Mesendoderm (in vitro differentiated cells): Measurements from ENCODE around the gene PDCD1LG2.
A peak's percentile ranks its signal among the peaks of the same experiment; 100 is the strongest.

Source experiments
- DNase-seq: peaks from one replicate; pipeline ENCODE4 v3.0.0; 2013
- H2AK5ac ChIP-seq: 2 replicates; pipeline ENCODE4 v1.6.1; 2013; ENCODE audit warnings: low read length, inconsistent platforms
- H2BK120ac ChIP-seq: 2 replicates; pipeline ENCODE4 v1.6.1; 2013; ENCODE audit warnings: low read depth, mild to moderate bottlenecking, low read length, moderate library complexity, mixed read lengths
- H2BK15ac ChIP-seq: replicated peaks from 2 replicates; pipeline ENCODE4 v1.6.1; 2013; ENCODE audit warnings: low read depth, mild to moderate bottlenecking, moderate library complexity
- H2BK5ac ChIP-seq: 2 replicates; pipeline ENCODE4 v1.6.1; 2013; ENCODE audit warnings: low read length, inconsistent platforms
- H3K18ac ChIP-seq: 2 replicates; pipeline ENCODE4 v1.6.1; 2013; ENCODE audit warnings: mild to moderate bottlenecking, low read length, mixed read lengths
- H3K23ac ChIP-seq: one replicate; pipeline ENCODE4 v1.6.1; 2013; ENCODE audit warnings: low read length
- H3K27ac ChIP-seq: 2 replicates; pipeline ENCODE4 v1.5.1; 2013; ENCODE audit warnings: low read depth, mild to moderate bottlenecking, inconsistent platforms, low read length, moderate library complexity
- H3K27me3 ChIP-seq: 2 replicates; pipeline ENCODE4 v1.6.1; 2013; ENCODE audit warnings: low read length, control low read depth, mild to moderate bottlenecking, inconsistent platforms; ENCODE audit not compliant: insufficient read depth, poor library complexity
- H3K36me3 ChIP-seq: 2 replicates; pipeline ENCODE4 v1.6.1; 2013; ENCODE audit warnings: low read length, inconsistent platforms; ENCODE audit not compliant: control insufficient read depth, insufficient read depth
- H3K4ac ChIP-seq: one replicate; pipeline ENCODE4 v1.6.1; 2013; ENCODE audit warnings: low read depth, mild to moderate bottlenecking, low read length, moderate library complexity
- H3K4me1 ChIP-seq: 2 replicates; pipeline ENCODE4 v1.6.1; 2013; ENCODE audit warnings: low read depth, low read length, inconsistent platforms; ENCODE audit not compliant: control insufficient read depth
- H3K4me2 ChIP-seq: 2 replicates; pipeline ENCODE4 v1.6.1; 2013; ENCODE audit warnings: low read length
- H3K4me3 ChIP-seq: 2 replicates; pipeline ENCODE4 v1.5.1; 2013; ENCODE audit warnings: mild to moderate bottlenecking, low read length
- H3K56ac ChIP-seq: one replicate; pipeline ENCODE4 v1.6.1; 2013; ENCODE audit warnings: low read length
- H3K79me1 ChIP-seq: 2 replicates; pipeline ENCODE4 v1.6.1; 2013; ENCODE audit warnings: low read length, inconsistent platforms
- H3K79me2 ChIP-seq: 2 replicates; pipeline ENCODE4 v1.6.1; 2013; ENCODE audit warnings: mild to moderate bottlenecking, low read length; ENCODE audit not compliant: control insufficient read depth, insufficient read depth
- H3K9ac ChIP-seq: 2 replicates; pipeline ENCODE4 v1.6.1; 2013; ENCODE audit warnings: low read length, inconsistent platforms
- H4K5ac ChIP-seq: one replicate; pipeline ENCODE4 v1.6.1; 2013; ENCODE audit warnings: low read length
- H4K8ac ChIP-seq: one replicate; pipeline ENCODE4 v1.6.1; 2013; ENCODE audit warnings: low read depth, mild to moderate bottlenecking, control low read depth, low read length, moderate library complexity
- WGBS: extraction: QIAGEN DNeasy Blood & Tissue Kit; methylation state at CpG from one replicate; pipeline ENCODE4 v1.1.7; 2013; ENCODE audit warnings: low lambda C conversion rate, missing lambda C conversion rate; ENCODE audit not compliant: insufficient coverage; ENCODE audit errors: extremely low coverage; 5-methylcytosine and 5-hydroxymethylcytosine counted together

The PDCD1LG2 gene

GRCh38 chr9:5481322-5482040 lies 28.9 kb upstream of the PDCD1LG2 start:
- no peak overlapping the region for H2BK15ac ChIP-seq
- no CpG with 5 or more reads among the region's 5 CpGs for WGBS
- H3K4ac ChIP-seq, result no peak overlapping the region
- H2AK5ac ChIP-seq, result no peak overlapping the region
- H2BK5ac ChIP-seq, result no peak overlapping the region
- no peak overlapping the region for H4K5ac ChIP-seq
- no peak overlapping the region for H3K18ac ChIP-seq
- no peak overlapping the region for H4K8ac ChIP-seq
- H2BK120ac ChIP-seq, result no peak overlapping the region
- H3K9ac ChIP-seq, result no peak overlapping the region
- no peak overlapping the region for H3K4me3 ChIP-seq
- H3K79me2 ChIP-seq, result no peaks in the 10 kb centered on the region
- H3K23ac ChIP-seq, result no peak overlapping the region
- no peak for DNase-seq
- no peak overlapping the region for H3K4me2 ChIP-seq
- H3K27me3 ChIP-seq, result no peaks in the 10 kb centered on the region
- peaks cover 3% of the 10 kb centered on the region for H3K4me1 ChIP-seq
- no peaks in the 10 kb centered on the region for H3K36me3 ChIP-seq
- H3K56ac ChIP-seq, result no peak overlapping the region
- H3K79me1 ChIP-seq, result no peaks in the 10 kb centered on the region
- no peak overlapping the region for H3K27ac ChIP-seq

- Histone ChIP-seq H3K9ac (no peak overlapping the region), H3K4me1 (peaks cover 3% of the 10 kb centered on the region), H2BK15ac (no peak overlapping the region), H3K79me1 (no peaks in the 10 kb centered on the region), H3K4ac (no peak overlapping the region), H3K4me3 (no peak overlapping the region), H4K8ac (no peak overlapping the region), H3K27me3 (no peaks in the 10 kb centered on the region), H2AK5ac (no peak overlapping the region), H2BK5ac (no peak overlapping the region), H3K4me2 (no peak overlapping the region), H2BK120ac (no peak overlapping the region), H3K36me3 (no peaks in the 10 kb centered on the region), H3K79me2 (no peaks in the 10 kb centered on the region), H3K56ac (no peak overlapping the region), H4K5ac (no peak overlapping the region), H3K27ac (no peak overlapping the region), H3K18ac (no peak overlapping the region), H3K23ac (no peak overlapping the region)
- DNase-seq, result peak; percentile 8
- no CpG with 5 or more reads among the region's 8 CpGs for WGBS
Observed at GRCh38 chr9:5482194-5482593, 28.1 kb upstream of the PDCD1LG2 start.

- peaks cover 3% of the 10 kb centered on the region for H3K4me1 ChIP-seq
- H3K4ac ChIP-seq, result no peak overlapping the region
- no peak overlapping the region for H3K56ac ChIP-seq
- H3K79me1 ChIP-seq, result no peaks in the 10 kb centered on the region
- H3K27me3 ChIP-seq, result no peaks in the 10 kb centered on the region
- no peak overlapping the region for H2BK5ac ChIP-seq
- H3K4me2 ChIP-seq, result no peak overlapping the region
- no peak overlapping the region for H2BK15ac ChIP-seq
- H3K79me2 ChIP-seq, result no peaks in the 10 kb centered on the region
- H2BK120ac ChIP-seq, result no peak overlapping the region
- no CpG with 5 or more reads among the region's 2 CpGs for WGBS
- no peak overlapping the region for H2AK5ac ChIP-seq
- H3K36me3 ChIP-seq, result no peaks in the 10 kb centered on the region
- H3K27ac ChIP-seq, result no peak overlapping the region
- H3K9ac ChIP-seq, result no peak overlapping the region
- no peak overlapping the region for H3K23ac ChIP-seq
- no peak overlapping the region for H4K8ac ChIP-seq
- H4K5ac ChIP-seq, result no peak overlapping the region
- no peak overlapping the region for H3K18ac ChIP-seq
- no peak overlapping the region for H3K4me3 ChIP-seq
- no peak for DNase-seq
Observed at GRCh38 chr9:5483306-5483705, 27.0 kb upstream of the PDCD1LG2 start.

GRCh38 chr9:5485378-5486085 lies 24.8 kb upstream of the PDCD1LG2 start:
- Histone ChIP-seq H3K23ac (no peak overlapping the region), H2BK15ac (no peak overlapping the region), H3K27ac (no peak overlapping the region), H3K27me3 (no peaks in the 10 kb centered on the region), H4K8ac (no peak overlapping the region), H2BK120ac (no peak overlapping the region), H3K79me1 (no peaks in the 10 kb centered on the region), H3K4me2 (no peak overlapping the region), H2AK5ac (no peak overlapping the region), H3K4me3 (no peak overlapping the region), H3K4me1 (peaks cover 3% of the 10 kb centered on the region), H2BK5ac (no peak overlapping the region), H3K18ac (no peak overlapping the region), H3K36me3 (no peaks in the 10 kb centered on the region), H3K79me2 (no peaks in the 10 kb centered on the region), H3K9ac (no peak overlapping the region), H3K4ac (no peak overlapping the region), H3K56ac (no peak overlapping the region), H4K5ac (no peak overlapping the region)
- WGBS, result no CpG with 5 or more reads among the region's 5 CpGs
- peak; percentile 33 for DNase-seq

GRCh38 chr9:5486988-5487387 lies 23.3 kb upstream of the PDCD1LG2 start:
- Histone ChIP-seq H3K4me2 (no peak overlapping the region), H4K8ac (no peak overlapping the region)
- WGBS, result no CpG with 5 or more reads among the region's 5 CpGs

More at GRCh38 chr9:5486988-5487387, 23.3 kb upstream of the PDCD1LG2 start:
- no peak for DNase-seq
- H3K79me1 ChIP-seq, result no peaks in the 10 kb centered on the region
- no peak overlapping the region for H2AK5ac ChIP-seq
- no peak overlapping the region for H3K4ac ChIP-seq
- no peak overlapping the region for H3K4me3 ChIP-seq
- H3K4me1 ChIP-seq, result peaks cover 3% of the 10 kb centered on the region
- H3K27me3 ChIP-seq, result no peaks in the 10 kb centered on the region
- no peak overlapping the region for H2BK15ac ChIP-seq
- no peak overlapping the region for H3K27ac ChIP-seq
- H3K23ac ChIP-seq, result no peak overlapping the region
- no peak overlapping the region for H4K5ac ChIP-seq
- H3K9ac ChIP-seq, result no peak overlapping the region
- H3K36me3 ChIP-seq, result no peaks in the 10 kb centered on the region
- H3K79me2 ChIP-seq, result no peaks in the 10 kb centered on the region
- no peak overlapping the region for H2BK5ac ChIP-seq
- H3K56ac ChIP-seq, result no peak overlapping the region
- H3K18ac ChIP-seq, result no peak overlapping the region
- no peak overlapping the region for H2BK120ac ChIP-seq
